Sigmoid colon (tissue), 7 donors: Measurements from ENCODE around the gene FYN. TPM values are rescaled to one million over a fixed set of nuclear protein-coding genes. Genes with fewer than 3 reads are reported as not detected.

Source experiments
- DNase-seq: peaks from one replicate; pipeline ENCODE4 v3.0.0-alpha.2; 2019
- H3K27ac ChIP-seq, 4 donors: fragments of 200-600 bp; sonication (generic); one replicate each; pipeline ENCODE4 v1.5.1; 2016 to 2019; ENCODE audit warnings: mild to moderate bottlenecking in 1 of 4
- H3K27me3 ChIP-seq, 3 donors: fragments of 200-600 bp; sonication (generic); one replicate each; pipeline ENCODE4 v1.5.1; 2019; ENCODE audit warnings: mild to moderate bottlenecking in 1 of 3
- H3K36me3 ChIP-seq, 4 donors: fragments of 200-600 bp; sonication (generic); one replicate each; pipeline ENCODE4 v1.5.1; 2016 to 2019
- H3K4me1 ChIP-seq, 4 donors: fragments of 200-600 bp; sonication (generic); one replicate each; pipeline ENCODE4 v1.5.1; 2017 to 2019
- H3K4me3 ChIP-seq, 4 donors: fragments of 200-600 bp; sonication (generic); one replicate each; pipeline ENCODE4 v1.5.1; 2017 to 2019; ENCODE audit warnings: mild to moderate bottlenecking in 2 of 4, moderate library complexity in 1 of 4
- H3K9me3 ChIP-seq, 4 donors: fragments of 200-600 bp in 3 of 4; sonication (generic) in 3 of 4; one replicate each; pipeline versions ENCODE4 v1.5.1 to v1.6.1; 2013 to 2019
- EP300 ChIP-seq, 4 donors: sonication (generic); formaldehyde crosslinking; IDR thresholded peaks; one replicate each; pipeline ENCODE4 v1.6.1; 2017; ENCODE audit warnings: antibody characterized with exemption in 4 of 4
- POLR2A ChIP-seq, 2 donors: fragments of 450-650 bp; IDR thresholded peaks; one replicate each; pipeline ENCODE4 v1.6.1; 2016; ENCODE audit warnings: antibody characterized with exemption in 2 of 2, mild to moderate bottlenecking in 2 of 2, moderate library complexity in 2 of 2
- POLR2AphosphoS5 ChIP-seq, 4 donors: sonication (generic); formaldehyde crosslinking; IDR thresholded peaks; one replicate each; pipeline ENCODE4 v1.6.1; 2017; ENCODE audit warnings: antibody characterized with exemption in 4 of 4
- WGBS, 2 donors: extraction: QIAGEN DNeasy Blood & Tissue Kit; methylation state at CpG; one replicate each; pipeline ENCODE4 v1.1.7; 2013; 5-methylcytosine and 5-hydroxymethylcytosine counted together
- intact Hi-C: fragments of 100-400 bp; cut with DNase I; formaldehyde crosslinking; loops from one replicate; pipeline ENCODE4 v1.15.1; 2023
- polyA plus RNA-seq, 3 donors: library from polyadenylated mRNA; stranded (reverse); fragments of 200-250 nt; gene quantifications; one replicate each; pipeline ENCODE4 v1.2.3, GENCODE V29; 2013
- total RNA-seq, 4 donors: library from RNA; depleted of rRNA; stranded (reverse); fragments of >200 nt; gene quantifications; one replicate each; pipeline ENCODE4 v1.1.0, GENCODE V29; 2016
- TF ChIP-seq, protein P1 (sequence below), 4 experiments: fragments of 450-650 bp in 3 of 4; fragments of 200-600 bp in 1 of 4; IDR thresholded peaks; one replicate each; pipeline ENCODE4 v1.5.1; 2016 to 2019; ENCODE audit warnings: antibody characterized with exemption in 4 of 4, mild to moderate bottlenecking in 3 of 4, moderate library complexity in 2 of 4
- donor health status: healthy with polysubstance abuse.
- donor health status: Bipolar disorder and iron deficiency.
- donor health status: healthy.

Gene FYN
- total and polyA plus RNA-seq, 7 donors = 2.3 to 81.4 (median 56.9) TPM

- 81 to 87% methylated on average over 19 of the region's 19 CpGs for WGBS, 2 donors
Measured at GRCh38 chr6:111686249-111686931, 186.9 kb downstream of the FYN start.

GRCh38 chr6:111685526-111685925, 187.7 kb downstream of the FYN start:
- Histone ChIP-seq H3K9me3 (no peaks in the 10 kb centered on the region), H3K4me3 (no peak overlapping the region), H3K4me1 (peaks cover 0 to 63% (median 40%) of the 10 kb centered on the region in 4 donors), H3K36me3 (no peaks in the 10 kb centered on the region), H3K27me3 (no peaks in the 10 kb centered on the region), H3K27ac (peak overlapping the region; percentile 21 to 77 (median 71))
- DNase-seq = no peak
- TF ChIP-seq POLR2AphosphoS5 (IDR thresholded peaks at IDR 0.05) (no peak), POLR2A (IDR thresholded peaks at IDR 0.05) (no peak), EP300 (IDR thresholded peaks at IDR 0.05) (no peak)
- TF ChIP-seq, protein P1, sequence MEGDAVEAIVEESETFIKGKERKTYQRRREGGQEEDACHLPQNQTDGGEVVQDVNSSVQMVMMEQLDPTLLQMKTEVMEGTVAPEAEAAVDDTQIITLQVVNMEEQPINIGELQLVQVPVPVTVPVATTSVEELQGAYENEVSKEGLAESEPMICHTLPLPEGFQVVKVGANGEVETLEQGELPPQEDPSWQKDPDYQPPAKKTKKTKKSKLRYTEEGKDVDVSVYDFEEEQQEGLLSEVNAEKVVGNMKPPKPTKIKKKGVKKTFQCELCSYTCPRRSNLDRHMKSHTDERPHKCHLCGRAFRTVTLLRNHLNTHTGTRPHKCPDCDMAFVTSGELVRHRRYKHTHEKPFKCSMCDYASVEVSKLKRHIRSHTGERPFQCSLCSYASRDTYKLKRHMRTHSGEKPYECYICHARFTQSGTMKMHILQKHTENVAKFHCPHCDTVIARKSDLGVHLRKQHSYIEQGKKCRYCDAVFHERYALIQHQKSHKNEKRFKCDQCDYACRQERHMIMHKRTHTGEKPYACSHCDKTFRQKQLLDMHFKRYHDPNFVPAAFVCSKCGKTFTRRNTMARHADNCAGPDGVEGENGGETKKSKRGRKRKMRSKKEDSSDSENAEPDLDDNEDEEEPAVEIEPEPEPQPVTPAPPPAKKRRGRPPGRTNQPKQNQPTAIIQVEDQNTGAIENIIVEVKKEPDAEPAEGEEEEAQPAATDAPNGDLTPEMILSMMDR (IDR thresholded peaks at IDR 0.05) = no peak
- intact Hi-C loops = no loop called here
- 9 to 36% methylated on average over 2 of the region's 2 CpGs for WGBS, 2 donors

More at GRCh38 chr6:111686249-111686931, 186.9 kb downstream of the FYN start:
- no peaks in the 10 kb centered on the region for H3K36me3 ChIP-seq
- intact Hi-C loops = no loop called here
- TF ChIP-seq, protein P1 (IDR thresholded peaks at IDR 0.05) = no peak
- TF ChIP-seq EP300 (IDR thresholded peaks at IDR 0.05) (no peak), POLR2A (IDR thresholded peaks at IDR 0.05) (no peak), POLR2AphosphoS5 (IDR thresholded peaks at IDR 0.05) (no peak)
- H3K27me3 ChIP-seq = no peaks in the 10 kb centered on the region
- H3K27ac ChIP-seq = peak overlapping the region; percentile 21 to 77 (median 71)
- H3K9me3 ChIP-seq = no peaks in the 10 kb centered on the region
- peaks cover 0 to 63% (median 44%) of the 10 kb centered on the region in 4 donors for H3K4me1 ChIP-seq
- DNase-seq = no peak
- peak overlapping the region in 1 of 4 donors; percentile 16 for H3K4me3 ChIP-seq

DNA sequence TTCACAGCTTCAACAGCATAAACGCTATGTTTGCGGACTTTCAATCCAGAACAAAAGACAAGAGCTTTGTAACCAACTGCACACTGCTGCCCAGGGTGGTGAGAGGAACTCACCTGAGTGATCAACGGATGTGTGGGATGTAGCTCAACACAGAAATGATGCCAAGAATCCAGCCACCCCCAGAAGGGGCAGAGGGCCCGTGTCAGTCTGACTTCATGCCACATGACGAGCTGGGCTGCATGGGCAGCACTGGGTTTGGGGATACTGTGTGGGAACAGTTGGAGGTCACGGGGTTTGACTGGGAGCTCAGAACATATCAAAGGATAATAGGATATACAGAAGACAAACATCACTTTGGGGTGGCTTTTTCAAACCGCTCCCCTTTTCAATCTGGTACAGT, 188.2 kb downstream of the FYN start:
- H3K9me3 ChIP-seq = no peaks in the 10 kb centered on the region
- peak overlapping the region in 3 of 4 donors; percentile 70 to 77 (median 72) for H3K27ac ChIP-seq
- no peaks in the 10 kb centered on the region for H3K27me3 ChIP-seq
- H3K4me3 ChIP-seq = no peak overlapping the region
- TF ChIP-seq, protein P1 (IDR thresholded peaks at IDR 0.05) = no peak
- no peak for TF ChIP-seq POLR2A (IDR thresholded peaks at IDR 0.05)
- no peak for TF ChIP-seq EP300 (IDR thresholded peaks at IDR 0.05)
- TF ChIP-seq POLR2AphosphoS5 (IDR thresholded peaks at IDR 0.05) = no peak
- 70 to 88% methylated on average over 7 of the region's 7 CpGs for WGBS, 2 donors
- H3K4me1 ChIP-seq = peaks cover 0 to 63% (median 37%) of the 10 kb centered on the region in 4 donors
- no peaks in the 10 kb centered on the region for H3K36me3 ChIP-seq
- intact Hi-C loops = no loop called here
- DNase-seq = peak; percentile 63

DNA sequence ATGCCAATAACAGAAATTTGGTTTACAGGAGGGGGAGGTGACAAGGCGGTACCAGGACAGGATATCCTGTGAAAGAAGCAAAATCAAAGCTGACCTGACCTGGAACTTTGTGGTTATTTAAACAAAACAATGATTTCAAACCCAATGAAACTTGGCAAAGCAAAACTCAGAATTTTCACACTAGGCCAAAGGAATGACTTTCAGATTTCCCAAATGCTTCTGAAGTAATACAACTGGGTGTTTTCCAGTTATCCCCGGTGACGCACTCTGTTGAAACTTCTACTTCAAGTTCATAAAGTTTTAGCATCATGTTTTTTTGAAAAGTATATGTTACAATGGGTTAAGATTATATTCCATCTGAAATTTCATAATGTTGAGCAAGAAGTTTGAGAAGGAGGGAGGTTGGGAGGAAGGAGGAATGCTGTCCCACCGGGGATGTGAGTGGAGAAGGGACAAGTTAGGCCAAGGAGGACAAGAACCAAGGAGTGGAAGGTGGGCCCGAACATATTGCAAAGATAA, 189.4 kb downstream of the FYN start:
- WGBS, 2 donors = 76 to 80% methylated on average over 5 of the region's 5 CpGs
- TF ChIP-seq POLR2AphosphoS5 (IDR thresholded peaks at IDR 0.05) (peak; percentile 8 to 63 (median 46)), POLR2A (IDR thresholded peaks at IDR 0.05) (no peak), EP300 (IDR thresholded peaks at IDR 0.05) (no peak)
- Histone ChIP-seq H3K9me3 (no peaks in the 10 kb centered on the region), H3K36me3 (no peaks in the 10 kb centered on the region), H3K4me3 (no peak overlapping the region), H3K27me3 (no peaks in the 10 kb centered on the region), H3K4me1 (peaks cover 0 to 64% (median 34%) of the 10 kb centered on the region in 4 donors), H3K27ac (peak overlapping the region; percentile 63 to 77 (median 71))
- peak; percentile 88 for DNase-seq
- intact Hi-C loops = no loop called here

DNA sequence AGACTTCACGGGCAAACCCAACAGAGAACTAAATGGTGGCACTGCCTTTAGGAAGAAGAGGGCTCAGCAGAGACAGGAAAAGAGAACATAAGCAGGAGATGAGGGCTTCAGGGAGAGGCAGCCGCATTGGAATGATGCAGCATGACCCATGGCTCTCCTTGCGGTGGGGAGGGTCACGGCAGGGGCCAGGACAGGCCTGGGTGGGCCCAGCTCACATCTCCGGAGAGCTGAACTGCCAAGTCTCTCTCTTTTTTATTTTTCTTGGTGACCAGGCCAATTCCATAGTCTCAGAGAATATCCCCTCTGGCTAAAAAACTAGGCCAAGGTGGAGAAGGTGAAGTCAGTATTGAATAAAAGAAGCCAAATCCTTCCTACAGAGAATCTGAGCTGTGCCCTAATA, 190.1 kb downstream of the FYN start:
- DNase-seq = no peak
- no peaks in the 10 kb centered on the region for H3K36me3 ChIP-seq
- H3K27ac ChIP-seq = peak overlapping the region; percentile 63 to 71 (median 69)
- no peaks in the 10 kb centered on the region for H3K27me3 ChIP-seq
- WGBS, 2 donors = 92 to 95% methylated on average over 5 of the region's 5 CpGs
- intact Hi-C loops = no loop called here
- H3K4me1 ChIP-seq = peaks cover 0 to 64% (median 34%) of the 10 kb centered on the region in 4 donors
- no peak overlapping the region for H3K4me3 ChIP-seq
- TF ChIP-seq POLR2A (IDR thresholded peaks at IDR 0.05) = no peak
- TF ChIP-seq, protein P1 (IDR thresholded peaks at IDR 0.05) = no peak
- TF ChIP-seq EP300 (IDR thresholded peaks at IDR 0.05) = no peak
- no peak for TF ChIP-seq POLR2AphosphoS5 (IDR thresholded peaks at IDR 0.05)
- H3K9me3 ChIP-seq = no peaks in the 10 kb centered on the region
